GM18498 (cell line): ENCODE measurements around the gene GABRB3.

Experiments used
- ATAC-seq: cut with Tn5 transposase; IDR thresholded peaks from one replicate; pipeline ENCODE4 v1.9.1; 2021; ENCODE audit warnings: mild to moderate bottlenecking, moderate library complexity; ENCODE audit not compliant: unreplicated experiment

Gene GABRB3

GRCh38 chr15:26772154-26773066 is at the start of gene GABRB3:
Gene GABRB3 (minus strand): TSS chr15:26773066.
- ATAC-seq, result no peak

- ATAC-seq, result no peak
Measured at GRCh38 chr15:26807517-26808427, 34.9 kb upstream of the GABRB3 start.

GRCh38 chr15:26806574-26806973 is 33.7 kb upstream of the GABRB3 start:
- ATAC-seq, result no peak

GRCh38 chr15:26806151-26806550 is 33.3 kb upstream of the GABRB3 start:
- no peak for ATAC-seq

GRCh38 chr15:26805470-26805869 is 32.6 kb upstream of the GABRB3 start:
- ATAC-seq, result no peak

GRCh38 chr15:26804063-26804804 is 31.4 kb upstream of the GABRB3 start:
- no peak for ATAC-seq

- no peak for ATAC-seq
Measured at GRCh38 chr15:26790118-26790517, 17.3 kb upstream of the GABRB3 start.

GRCh38 chr15:26781816-26782215 is 8.9 kb upstream of the GABRB3 start:
- no peak for ATAC-seq

- no peak for ATAC-seq
Measured at GRCh38 chr15:26773917-26774316, 1.1 kb upstream of the GABRB3 start.

- ATAC-seq, result no peak
Measured at GRCh38 chr15:26773067-26773877, 406 bp upstream of the GABRB3 start.

GRCh38 chr15:26771578-26772153 is 1.2 kb downstream of the GABRB3 start:
- no peak for ATAC-seq

- ATAC-seq, result no peak
Measured at GRCh38 chr15:26771168-26771567, 1.7 kb downstream of the GABRB3 start.

GRCh38 chr15:26767169-26767670 is 5.6 kb downstream of the GABRB3 start:
- no peak for ATAC-seq

GRCh38 chr15:26766262-26766661 is 6.6 kb downstream of the GABRB3 start:
- no peak for ATAC-seq

GRCh38 chr15:26759986-26760385 is 12.9 kb downstream of the GABRB3 start:
- ATAC-seq, result no peak

- no peak for ATAC-seq
Measured at GRCh38 chr15:26758079-26758478, 14.8 kb downstream of the GABRB3 start.

GRCh38 chr15:26757141-26757540 is 15.7 kb downstream of the GABRB3 start:
- ATAC-seq, result no peak

GRCh38 chr15:26744894-26745293 is 28.0 kb downstream of the GABRB3 start:
- no peak for ATAC-seq

- no peak for ATAC-seq
Measured at GRCh38 chr15:26739791-26740190, 33.1 kb downstream of the GABRB3 start.

- ATAC-seq, result no peak
Measured at GRCh38 chr15:26738996-26739395, 33.9 kb downstream of the GABRB3 start.
